Measurements from ENCODE around the gene FGF1.

FGF1 gene

DNA sequence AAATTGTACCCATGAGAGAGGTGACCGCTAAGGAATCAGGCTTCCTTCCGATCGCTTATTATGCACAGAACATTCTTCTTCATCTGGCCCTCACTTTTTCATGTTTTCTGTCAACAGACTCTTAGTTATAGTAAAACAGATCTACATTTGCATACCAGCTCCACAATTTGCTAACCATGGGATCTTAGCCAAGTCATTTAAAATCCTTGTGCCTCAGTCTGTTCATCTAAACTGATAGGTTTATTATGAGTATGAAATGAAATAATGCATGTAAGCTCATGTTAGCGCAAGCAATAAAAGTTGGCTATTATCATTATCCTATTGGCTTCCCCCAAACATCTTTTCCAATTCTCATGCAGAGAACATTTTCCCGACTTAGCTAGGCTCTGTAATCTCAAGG is 42.3 kb downstream of the FGF1 start:
- no peak for DNase-seq (ENCODE audit: low read depth)

DNA sequence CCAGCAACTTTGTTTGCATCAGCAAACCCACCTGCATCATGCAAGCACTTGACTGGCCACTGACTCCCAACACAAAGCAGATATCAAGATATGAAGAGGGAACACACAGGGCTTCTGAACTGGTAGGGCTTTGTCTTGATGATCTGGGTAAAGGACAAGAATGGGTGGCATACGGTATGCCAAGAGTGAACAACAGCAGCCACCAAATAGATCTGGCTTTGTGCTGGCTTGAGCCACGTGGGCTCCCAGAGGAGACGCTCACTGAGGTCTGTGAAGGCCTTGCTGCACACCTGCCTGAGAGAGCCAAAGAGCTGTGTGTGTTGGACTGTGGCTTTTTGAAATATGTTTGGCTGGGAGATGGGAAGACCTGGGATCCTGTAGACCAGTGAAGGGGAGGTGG is 43.5 kb downstream of the FGF1 start:
- no peak for DNase-seq (ENCODE audit: low read depth)

DNA sequence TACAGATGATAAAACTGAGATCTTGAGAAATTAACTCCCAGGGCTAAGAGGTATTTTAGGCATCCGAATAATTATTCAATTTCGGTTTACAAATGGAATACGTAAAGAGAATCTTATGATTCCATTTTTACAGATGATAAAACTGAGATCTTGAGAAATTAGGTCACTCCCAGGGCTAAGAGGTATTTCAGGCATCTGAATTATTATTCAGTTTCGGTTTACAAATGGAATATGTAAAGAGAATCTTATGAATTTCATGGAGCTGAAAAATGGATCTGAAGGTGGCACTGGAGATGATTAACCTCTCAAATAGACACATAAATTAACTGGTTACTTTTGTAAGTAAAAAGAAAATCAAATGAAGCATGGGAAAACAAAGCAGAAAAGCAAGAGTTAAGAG is 44.2 kb downstream of the FGF1 start:
- DNase-seq (ENCODE audit: low read depth) = no peak

DNA sequence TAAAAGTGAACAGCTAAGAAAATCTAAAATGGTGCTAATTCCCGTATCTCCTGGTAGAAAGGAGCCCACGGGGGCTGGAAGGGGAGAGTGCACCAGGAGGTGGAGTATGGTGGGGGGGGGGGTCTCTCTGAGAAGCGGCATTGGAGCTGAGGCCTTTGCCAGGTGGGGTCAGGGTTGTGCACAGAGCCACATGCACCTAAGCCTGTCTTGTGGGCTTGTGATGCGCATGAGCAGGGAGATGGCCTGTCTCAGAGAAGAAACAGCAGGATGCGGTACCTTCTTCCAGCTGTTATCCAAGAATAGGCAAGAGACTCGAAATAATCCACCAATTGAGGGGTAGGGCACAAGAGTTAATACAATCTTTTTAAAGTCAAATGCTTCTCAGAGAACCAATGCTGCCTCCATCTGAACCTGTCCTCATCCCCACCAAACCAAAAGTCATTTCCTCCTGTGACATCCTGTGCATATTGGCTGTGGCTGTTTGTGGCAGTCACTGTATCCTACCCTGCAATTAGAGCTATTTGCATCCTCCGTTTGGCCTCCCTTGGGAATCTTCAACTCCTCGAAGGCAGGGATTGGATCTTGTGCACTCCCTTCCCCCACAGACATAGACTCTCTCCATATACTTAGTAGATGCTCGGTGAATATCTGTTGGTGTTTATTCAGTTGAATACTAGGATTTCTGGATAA is 45.4 kb downstream of the FGF1 start:
- no peak for DNase-seq (ENCODE audit: low read depth)

DNA sequence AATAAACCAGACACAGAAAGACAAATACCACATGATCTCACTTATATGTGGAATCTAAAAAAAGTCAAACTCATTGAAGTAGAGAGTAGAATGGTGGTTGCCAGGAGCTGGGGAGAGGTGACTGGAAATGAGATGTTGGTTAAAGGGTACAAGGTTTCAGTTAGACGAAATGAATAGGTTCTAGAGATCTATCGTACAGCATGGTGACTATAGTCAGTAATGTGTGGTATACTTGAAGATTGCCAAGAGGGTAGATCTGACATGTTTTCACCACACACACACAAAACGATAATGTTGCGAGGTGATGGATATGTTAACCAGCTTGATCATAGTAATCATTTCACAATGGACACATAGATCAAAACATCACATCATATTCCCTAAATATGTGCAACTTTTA is 46.4 kb downstream of the FGF1 start:
- DNase-seq (ENCODE audit: low read depth) = no peak

DNA sequence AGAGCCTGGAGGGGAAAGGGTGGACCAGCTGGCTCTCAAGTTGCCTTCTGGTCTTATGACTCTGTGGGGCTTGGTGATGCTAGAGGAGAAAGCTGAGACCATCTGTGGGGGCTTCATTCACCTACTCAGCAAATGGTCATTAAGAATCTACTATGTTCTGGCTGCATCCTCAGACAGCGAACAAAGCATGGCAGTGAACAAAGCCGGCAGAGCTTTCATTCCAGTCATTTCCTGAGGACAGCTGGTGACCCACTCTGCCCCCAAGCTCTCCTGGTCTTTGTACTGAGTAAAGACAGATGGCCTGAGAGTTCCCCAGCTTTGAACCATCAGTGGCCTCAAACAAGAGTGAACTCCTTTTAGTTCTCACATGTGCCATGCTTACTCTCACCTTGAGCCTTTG is 48.0 kb downstream of the FGF1 start:
- DNase-seq (ENCODE audit: low read depth) = no peak

DNA sequence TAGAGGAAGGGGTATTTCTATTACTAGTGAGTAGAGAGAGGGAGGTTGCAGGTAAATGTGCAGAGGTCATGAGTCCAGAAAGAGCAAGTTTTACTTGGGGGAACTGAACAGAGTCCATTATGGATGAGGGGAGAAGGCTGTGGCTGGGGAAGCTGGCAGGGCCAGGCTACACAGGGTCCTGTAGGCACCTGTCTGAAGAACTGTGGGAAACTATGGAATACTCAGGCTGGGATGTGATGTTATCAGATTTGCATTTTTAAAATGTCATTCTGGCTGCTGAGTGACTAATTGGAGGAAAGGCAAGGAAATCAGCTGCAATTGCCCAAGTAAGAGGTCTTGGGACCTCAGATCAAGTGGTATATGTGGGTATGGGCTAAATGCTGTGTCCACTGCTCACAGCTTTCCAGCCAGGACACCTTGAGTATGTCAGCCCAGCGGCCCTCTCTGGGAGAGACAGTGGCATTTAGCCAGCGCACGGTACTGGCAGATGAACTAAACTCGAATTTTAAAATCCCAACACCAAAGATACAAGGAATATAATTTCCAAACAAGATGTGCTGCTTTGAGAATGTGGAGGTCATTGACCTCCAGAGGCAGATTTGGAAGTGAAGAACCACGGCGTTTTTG is 49.1 kb downstream of the FGF1 start:
- DNase-seq (ENCODE audit: low read depth) = no peak

DNA sequence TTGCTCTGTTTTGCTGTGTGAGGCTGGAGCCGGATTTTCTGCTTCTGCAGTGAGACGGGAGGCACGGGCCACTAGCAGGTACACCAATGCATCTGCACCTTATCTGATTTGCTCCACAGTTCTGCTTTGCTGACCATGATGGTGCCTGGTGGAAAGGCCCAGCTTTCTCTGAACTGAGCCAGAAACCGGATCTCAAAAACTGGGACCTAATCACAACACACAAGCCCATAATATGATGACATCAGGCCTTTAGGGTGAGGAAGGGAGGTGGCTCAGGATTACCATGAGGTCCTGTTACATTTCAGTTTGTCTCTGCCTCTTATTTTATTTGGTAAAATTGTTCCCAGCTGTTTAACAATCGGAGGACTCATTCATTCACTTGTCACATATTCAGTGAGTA is 49.8 kb downstream of the FGF1 start:
- no peak for DNase-seq (ENCODE audit: low read depth)

DNA sequence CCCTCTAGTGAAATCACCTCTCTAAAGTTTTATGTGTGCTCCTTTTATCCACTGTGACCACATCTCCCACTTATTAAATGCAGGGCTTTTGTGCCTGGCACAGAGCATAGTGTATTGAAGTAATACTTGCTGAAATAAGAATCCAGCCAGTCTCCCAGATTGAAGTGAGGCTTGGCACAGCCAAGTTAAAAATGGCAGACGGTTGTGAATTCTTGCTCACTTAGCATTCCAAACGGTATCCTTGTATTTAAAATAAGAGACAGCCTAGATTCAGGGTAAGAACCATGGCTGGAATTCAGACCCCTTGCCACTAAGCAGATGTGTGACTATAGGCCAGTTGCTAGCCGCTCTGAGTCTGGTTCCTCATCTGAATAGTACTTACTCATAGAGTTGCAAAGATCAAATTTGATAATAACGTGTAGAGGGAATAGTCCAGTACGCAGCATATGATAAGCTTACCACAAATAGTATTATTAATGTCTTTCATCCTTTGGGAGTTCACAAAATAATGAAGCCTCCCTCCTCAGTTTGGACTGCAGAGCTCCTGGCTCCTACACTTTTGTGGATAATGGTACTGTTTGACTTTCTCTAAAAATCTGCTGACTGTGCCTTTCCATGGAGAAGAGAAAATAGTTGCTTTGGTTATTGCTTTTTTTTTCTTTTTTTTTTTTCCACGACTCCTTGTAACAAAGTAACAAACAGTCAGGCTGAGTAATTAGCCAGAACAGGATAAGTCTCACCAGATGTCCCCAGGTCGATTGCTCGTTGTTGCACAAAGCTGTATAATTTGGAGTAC is 51.5 kb downstream of the FGF1 start:
- DNase-seq (ENCODE audit: low read depth) = no peak

DNA sequence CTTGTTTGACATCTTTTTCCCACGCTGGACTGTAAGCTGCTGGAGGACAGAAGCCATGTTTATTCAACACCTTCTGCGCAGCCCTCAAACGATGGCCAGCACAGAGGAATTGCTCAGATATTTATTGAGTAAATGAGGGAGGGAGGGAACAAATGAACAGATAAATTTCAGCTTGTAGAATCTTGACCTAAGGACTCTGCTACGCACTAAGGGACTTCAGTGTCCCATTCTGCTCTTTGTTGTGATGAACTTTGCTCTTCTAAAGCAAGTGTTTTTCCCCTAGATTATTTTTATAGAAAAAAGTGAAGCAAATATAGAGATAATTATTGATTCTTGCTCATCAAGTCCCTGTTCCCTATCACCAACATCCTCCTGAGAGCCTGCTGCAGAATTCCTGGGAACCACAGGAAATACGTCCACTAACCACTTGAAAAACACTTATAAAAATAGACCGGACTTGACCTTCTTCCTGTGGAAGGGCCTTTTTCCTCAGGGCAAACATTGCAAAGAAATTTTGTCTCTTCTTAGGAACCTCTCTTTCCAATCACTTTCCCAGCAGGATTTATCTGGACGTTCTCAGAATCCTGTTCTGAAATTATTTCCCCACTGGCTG is 54.9 kb downstream of the FGF1 start:
- no peak for DNase-seq (ENCODE audit: low read depth)

DNA sequence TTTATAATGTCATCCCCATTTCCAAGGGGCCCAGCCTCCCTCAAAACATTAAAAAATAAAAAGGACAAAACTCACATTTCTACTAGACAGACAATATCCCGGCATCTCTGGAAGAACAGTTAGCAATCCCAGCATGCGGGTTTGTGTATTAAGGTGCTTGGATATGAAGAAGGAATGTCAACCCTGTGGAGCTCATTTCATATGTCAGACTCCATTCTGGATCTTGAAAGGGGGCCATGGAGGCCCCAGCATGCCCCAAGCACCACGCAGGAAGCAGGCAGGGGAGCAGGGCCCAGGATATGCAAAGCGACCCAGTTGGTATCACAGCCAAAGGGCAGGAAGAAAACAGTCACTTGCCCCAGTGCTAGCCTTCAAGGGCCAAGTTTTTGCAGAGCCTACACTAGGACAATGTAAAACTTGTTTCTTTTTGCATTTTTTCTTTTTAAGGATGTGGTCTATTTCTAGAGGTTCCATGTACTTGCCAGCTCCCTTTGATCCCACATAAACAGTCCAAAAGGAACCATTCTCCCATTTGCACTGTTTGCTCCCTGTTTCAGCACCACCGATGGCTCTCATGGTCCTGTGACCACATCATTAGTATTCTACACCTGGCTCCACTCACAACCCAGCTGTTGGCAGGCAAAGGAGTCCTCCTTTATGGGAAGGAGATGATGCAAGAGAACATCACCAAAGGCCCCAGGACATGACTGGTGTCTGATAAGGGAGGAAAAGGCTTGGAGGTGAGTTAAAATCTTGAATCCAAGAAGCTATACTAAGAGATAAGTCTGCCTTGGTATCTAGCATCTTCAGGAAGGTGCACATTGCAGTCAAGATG is 58.3 kb downstream of the FGF1 start:
- no peak for DNase-seq (ENCODE audit: low read depth)

DNA sequence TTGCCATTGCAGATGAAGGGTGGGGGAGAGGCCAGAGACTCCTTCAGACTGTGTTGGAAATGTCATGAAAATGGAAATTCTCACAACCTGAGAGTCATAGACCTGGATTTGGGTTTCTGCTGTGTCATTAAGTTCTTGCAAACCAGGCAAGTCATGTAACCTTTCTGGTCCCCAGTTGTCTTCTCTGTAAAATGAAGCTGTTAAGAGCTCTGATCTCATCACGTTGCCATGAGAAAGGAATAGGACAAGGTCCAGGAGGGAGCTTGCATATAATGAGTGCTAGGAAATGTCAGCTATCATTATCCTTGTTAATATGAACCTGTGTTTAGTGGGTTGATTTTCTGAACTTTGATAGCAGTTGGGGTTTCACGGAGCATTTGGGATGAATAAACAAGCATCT is 59.1 kb downstream of the FGF1 start:
- no peak for DNase-seq (ENCODE audit: low read depth)

DNA sequence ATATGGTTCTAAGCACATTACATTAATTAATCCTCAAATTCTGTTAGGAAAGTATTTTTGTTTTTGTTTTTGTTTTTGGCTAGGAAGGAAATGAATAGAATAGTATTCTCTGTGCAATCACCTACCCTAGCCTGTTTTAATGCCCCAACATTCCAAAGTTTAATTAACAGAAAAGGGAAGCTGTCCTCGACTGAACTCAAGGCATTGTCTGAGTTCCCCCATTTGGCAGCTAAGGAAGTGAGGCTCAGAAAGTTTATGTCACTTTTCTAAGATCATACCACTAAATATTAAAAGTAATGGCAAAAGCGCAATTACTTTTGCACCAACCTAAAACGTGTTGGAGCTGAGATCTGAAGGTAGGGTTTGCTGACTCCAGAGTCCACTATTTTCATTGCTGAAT is 59.8 kb downstream of the FGF1 start:
- no peak for DNase-seq (ENCODE audit: low read depth)

DNA sequence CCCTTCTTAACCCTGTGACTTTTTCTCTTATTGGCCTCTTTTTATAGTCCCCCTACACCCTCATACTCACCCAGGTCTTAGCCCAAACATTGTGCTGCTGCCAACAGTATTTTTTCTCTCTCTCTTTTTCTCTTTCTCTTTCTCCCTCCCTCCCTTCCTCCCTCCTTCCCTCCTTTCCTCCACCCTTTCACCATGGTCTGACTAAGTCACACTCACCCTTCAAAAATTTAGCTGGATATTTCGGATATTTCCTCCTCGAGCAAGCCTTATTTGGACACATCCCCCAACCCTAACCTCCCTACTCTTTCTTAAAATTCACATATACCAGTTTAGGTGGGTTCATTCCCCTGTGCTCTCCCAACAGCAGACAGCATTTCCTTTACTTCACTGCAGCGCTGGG is 64.7 kb downstream of the FGF1 start:
- peak; percentile 43 for DNase-seq (ENCODE audit: low read depth)

DNA sequence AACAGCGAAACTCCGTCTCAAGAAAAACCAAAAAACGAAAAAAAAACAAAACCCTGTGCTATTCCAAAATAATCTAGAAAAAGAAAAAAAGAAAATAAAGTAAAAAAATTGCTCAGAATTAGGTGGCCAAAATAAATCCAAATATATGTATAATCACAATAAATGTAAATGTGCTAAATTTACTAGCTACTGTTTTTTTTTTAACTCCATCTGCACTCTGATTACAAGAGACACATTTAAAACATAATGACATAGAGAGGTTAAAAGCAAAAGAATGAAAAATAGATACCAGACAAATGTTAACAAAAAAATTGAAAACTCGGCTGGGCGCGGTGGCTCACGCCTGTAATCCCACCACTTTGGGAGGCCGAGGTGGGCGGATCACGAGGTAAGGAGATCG is 66.1 kb downstream of the FGF1 start:
- DNase-seq (ENCODE audit: low read depth) = no peak

DNA sequence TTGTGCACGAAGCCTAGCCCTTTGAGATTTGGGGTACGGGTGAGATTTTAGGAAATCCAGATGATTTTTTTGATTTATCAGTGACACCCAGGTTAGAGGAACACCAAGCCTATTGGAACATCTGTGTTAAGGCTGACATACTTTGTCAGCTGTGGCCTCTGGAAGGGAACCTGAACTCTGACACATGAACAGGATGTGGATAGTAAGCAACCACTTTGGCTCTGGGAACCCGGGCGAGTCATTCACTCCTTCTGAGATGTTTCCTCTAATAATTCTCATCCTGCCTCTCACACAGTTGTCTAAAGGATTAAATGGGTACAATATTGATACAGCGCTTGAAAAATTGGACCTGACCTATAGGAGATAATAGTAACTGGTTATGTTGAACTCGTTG is 67.8 kb downstream of the FGF1 start:
- no peak for DNase-seq (ENCODE audit: low read depth)

DNA sequence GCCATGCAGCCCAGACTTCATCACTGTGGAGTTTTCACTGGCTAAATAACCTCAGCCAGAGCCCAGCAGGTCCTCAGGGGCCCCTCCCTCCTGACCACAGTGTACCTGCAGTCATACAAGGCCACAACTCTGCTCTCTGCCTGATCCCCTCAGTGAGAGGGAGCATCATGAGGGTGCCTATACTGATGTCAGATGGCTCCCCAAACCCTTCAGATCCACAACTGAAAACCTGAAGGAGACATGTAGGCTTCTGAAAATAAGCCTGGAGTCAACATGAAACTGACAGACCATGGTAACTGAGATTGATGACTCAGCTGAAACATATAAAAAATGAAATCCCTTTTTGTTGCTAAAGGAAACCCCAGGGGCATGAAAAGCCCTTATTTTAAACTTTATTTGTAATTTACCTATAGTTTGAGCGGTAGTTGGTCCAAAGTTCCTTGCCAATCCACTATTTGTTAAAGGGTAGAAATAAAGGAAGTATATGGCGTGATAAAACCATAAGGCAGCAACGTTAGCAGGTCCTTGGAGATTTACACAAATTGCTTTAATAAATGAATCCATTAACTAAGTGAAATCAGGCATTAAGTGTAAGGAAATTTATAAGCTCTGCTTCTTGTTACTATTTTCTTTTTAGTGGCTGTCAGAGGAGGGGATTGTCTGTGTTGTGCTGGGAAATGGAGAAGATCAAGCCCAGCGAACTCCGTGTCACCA is 68.3 kb downstream of the FGF1 start:
- no peak for DNase-seq (ENCODE audit: low read depth)

DNA sequence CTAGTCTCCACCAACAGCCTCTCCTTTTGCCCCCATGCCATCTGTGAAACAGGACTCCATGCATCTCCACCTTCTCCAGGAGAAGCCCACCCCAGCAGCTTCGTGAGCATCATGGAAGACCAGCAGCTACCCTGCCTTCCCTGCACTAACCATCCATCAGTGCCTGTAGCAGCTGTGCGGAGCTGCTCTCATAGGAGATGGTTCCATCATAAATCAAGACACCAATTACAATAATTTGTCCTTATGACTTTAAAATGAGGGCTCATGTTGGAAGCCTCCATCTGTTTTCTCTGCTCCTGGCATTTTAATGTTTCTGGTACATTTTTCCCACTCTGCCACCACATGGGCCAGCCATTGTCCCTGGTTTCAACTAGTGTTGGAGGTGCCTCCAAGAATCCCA is 69.9 kb downstream of the FGF1 start:
- no peak for DNase-seq (ENCODE audit: low read depth)

DNA sequence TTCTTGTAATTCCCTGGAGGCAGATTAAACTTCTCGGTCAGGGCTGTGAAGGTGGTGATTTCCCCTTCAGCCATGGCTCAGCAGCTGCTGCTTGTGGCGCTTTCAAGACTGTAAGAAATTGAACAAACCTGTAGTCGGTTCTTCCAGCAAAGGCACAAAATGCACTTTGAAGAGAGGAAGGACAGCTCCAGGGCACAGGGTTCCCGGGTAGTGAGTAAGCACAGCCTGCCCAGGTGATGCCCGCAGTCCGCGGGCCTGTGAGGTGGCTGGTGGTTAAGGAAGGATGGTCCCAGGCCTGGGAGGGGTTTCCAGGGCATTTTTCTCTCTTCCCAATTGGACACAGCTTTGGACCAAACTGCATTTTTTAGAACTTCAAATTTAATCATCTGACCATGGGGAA is 71.8 kb downstream of the FGF1 start:
- DNase-seq (ENCODE audit: low read depth) = no peak

DNA sequence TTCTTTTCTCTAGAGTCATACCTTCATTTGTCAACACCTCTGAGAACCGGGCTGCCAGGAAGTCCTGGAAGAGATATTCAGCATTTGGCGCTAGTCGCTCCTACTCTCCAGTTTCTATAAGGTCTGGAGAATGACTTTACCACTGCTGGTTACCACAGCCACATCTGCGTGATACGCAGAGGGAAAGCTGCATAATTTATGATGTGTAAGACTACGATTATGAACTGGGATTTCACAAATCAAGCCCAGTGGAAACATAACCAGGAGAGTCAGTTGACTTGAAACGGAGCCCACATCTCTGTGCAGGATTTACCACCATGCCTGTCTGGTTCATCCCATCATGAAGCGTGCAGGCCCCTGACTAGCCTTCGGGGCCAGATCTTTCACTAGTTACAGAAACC is 72.6 kb downstream of the FGF1 start:
- DNase-seq (ENCODE audit: low read depth) = no peak

DNA sequence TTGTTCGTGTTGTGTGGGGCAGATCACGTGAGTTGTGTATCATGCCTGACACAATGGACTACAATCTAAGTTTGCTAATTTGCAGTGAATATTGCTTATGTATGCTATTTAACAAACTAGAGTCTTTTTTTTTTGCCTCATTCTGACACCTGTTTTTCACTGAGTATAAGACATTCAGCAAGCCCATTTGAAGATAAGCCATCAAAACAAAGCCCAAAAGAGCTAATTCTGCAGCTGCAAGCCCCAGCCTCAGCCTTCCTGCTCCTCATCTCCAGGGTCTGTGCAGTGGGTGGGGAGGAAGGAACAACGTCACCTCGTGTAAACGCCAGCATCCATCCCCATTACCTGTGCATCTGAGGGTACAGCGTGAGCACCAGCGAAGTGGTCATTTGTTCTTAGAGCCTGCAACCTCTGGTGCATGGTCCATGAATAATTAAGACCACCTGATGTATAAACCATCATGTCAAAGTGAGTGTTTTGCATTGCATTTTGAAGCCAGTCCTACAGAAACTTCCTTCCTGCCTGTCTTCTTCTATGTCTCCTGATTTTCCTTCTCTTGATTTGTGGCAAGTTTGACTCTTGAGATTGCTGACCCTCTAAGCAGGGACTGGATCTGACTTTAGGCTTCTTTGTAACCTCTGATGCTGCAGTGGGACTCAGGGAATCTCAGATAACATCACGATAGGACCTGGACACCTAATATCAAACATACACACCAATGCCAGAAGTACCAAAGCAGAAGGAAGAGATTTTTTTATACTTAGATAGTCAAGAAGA is 73.2 kb downstream of the FGF1 start:
- DNase-seq (ENCODE audit: low read depth) = no peak
